Activated CD8-positive, alpha-beta T cell treated with anti-CD3 and anti-CD28 coated beads for 36 hours (primary cell): ENCODE data around the gene TGIF1. TPM values are rescaled to one million over a fixed set of nuclear protein-coding genes. Genes with fewer than 3 reads are reported as not detected.

ENCODE experiments used
- ATAC-seq: fragments of 200-7000 bp; cut with Tn5 transposase; one replicate; pipeline ENCODE4 v1.10.0; 2021; ENCODE audit warnings: mild to moderate bottlenecking, moderate library complexity
- CTCF ChIA-PET: fragments of 350-600 bp; sonication (Branson Sonifier 250); formaldehyde crosslinking; loops from one replicate; lab custom pipeline; 2021; ENCODE audit warnings: antibody characterized with exemption; lab: Charles Lee
- POLR2A ChIA-PET: fragments of 350-600 bp; sonication (Branson Sonifier 250); formaldehyde crosslinking; loops from one replicate; lab custom pipeline; 2021; ENCODE audit warnings: antibody characterized with exemption; lab: Charles Lee
- DNase-seq: peaks from one replicate; pipeline ENCODE4 v3.0.0-alpha.2; 2020
- H3K27ac Mint-ChIP-seq: one replicate; pipeline ENCODE4 v1.8.0; 2021; ENCODE audit warnings: mild to moderate bottlenecking, mixed read lengths
- H3K27me3 Mint-ChIP-seq: one replicate; pipeline ENCODE4 v1.8.0; 2021; ENCODE audit warnings: mixed read lengths
- H3K36me3 Mint-ChIP-seq: one replicate; pipeline ENCODE4 v1.8.0; 2021; ENCODE audit warnings: low read depth, mixed read lengths
- H3K4me1 Mint-ChIP-seq: one replicate; pipeline ENCODE4 v1.8.0; 2021; ENCODE audit warnings: low read depth, mixed read lengths
- H3K4me3 Mint-ChIP-seq: one replicate; pipeline ENCODE4 v1.8.0; 2021; ENCODE audit warnings: mild to moderate bottlenecking, moderate library complexity, mixed read lengths
- H3K9me3 Mint-ChIP-seq: one replicate; pipeline ENCODE4 v1.8.0; 2021; ENCODE audit warnings: mixed read lengths
- intact Hi-C: fragments of 100-400 bp; cut with micrococcal nuclease; formaldehyde crosslinking; loops from one replicate; pipeline ENCODE4 v1.10.0; 2022
- total RNA-seq, 2 experiments: library from RNA; stranded (reverse); gene quantifications; one replicate each; pipeline ENCODE4 v1.2.3, GENCODE V29; 2021
- TF ChIP-seq, protein P1 (sequence below): fragments of 200-600 bp; IDR thresholded peaks from one replicate; pipeline ENCODE4 v1.8.0; 2022; ENCODE audit warnings: antibody characterized with exemption, mild to moderate bottlenecking

TGIF1 gene
- total RNA-seq, 2 experiments from 2014 or later, result 33.3 to 34.5 TPM

DNA sequence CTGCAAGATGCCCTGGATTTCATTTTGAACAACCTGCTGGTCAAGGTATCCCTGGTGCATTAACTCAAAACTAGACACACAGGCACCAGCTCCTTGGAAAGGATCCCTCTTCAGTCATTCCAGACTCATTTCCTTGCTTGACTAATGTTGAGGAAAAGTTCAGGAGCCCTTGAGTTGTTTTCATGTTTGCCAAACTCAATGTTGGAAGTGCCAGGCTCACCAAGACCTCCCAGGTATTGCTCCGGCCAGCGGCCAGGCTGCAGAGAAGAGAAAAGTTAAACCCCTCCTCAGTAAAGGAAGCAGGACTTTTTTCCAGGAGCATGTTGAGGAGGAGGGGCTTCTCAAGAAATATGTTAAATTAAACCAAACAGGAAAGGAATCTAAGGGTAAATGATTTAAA, 42.7 kb downstream of the TGIF1 start:
- H3K4me3 Mint-ChIP-seq, result no peak overlapping the region
- intact Hi-C loops, result no loop called here
- ATAC-seq, result no peak
- no peak for DNase-seq
- H3K36me3 Mint-ChIP-seq, result no peaks in the 10 kb centered on the region
- TF ChIP-seq, protein P1, sequence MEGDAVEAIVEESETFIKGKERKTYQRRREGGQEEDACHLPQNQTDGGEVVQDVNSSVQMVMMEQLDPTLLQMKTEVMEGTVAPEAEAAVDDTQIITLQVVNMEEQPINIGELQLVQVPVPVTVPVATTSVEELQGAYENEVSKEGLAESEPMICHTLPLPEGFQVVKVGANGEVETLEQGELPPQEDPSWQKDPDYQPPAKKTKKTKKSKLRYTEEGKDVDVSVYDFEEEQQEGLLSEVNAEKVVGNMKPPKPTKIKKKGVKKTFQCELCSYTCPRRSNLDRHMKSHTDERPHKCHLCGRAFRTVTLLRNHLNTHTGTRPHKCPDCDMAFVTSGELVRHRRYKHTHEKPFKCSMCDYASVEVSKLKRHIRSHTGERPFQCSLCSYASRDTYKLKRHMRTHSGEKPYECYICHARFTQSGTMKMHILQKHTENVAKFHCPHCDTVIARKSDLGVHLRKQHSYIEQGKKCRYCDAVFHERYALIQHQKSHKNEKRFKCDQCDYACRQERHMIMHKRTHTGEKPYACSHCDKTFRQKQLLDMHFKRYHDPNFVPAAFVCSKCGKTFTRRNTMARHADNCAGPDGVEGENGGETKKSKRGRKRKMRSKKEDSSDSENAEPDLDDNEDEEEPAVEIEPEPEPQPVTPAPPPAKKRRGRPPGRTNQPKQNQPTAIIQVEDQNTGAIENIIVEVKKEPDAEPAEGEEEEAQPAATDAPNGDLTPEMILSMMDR, result no peak
- H3K27ac Mint-ChIP-seq, result no peak overlapping the region
- ChIA-PET POLR2A (interaction anchor here (0.6 kb wide), 1 partner anchor 192 kb away, joined by 3 read pairs; no protein-coding TSS in a partner anchor), CTCF (interaction anchor here (1.3 to 2.3 kb wide), 2 partner anchors 15 to 170 kb away, joined by 5 to 6 read pairs; no protein-coding TSS in a partner anchor)
- no peaks in the 10 kb centered on the region for H3K9me3 Mint-ChIP-seq
- H3K27me3 Mint-ChIP-seq, result peaks cover 9% of the 10 kb centered on the region
- H3K4me1 Mint-ChIP-seq, result peaks cover 4% of the 10 kb centered on the region

DNA sequence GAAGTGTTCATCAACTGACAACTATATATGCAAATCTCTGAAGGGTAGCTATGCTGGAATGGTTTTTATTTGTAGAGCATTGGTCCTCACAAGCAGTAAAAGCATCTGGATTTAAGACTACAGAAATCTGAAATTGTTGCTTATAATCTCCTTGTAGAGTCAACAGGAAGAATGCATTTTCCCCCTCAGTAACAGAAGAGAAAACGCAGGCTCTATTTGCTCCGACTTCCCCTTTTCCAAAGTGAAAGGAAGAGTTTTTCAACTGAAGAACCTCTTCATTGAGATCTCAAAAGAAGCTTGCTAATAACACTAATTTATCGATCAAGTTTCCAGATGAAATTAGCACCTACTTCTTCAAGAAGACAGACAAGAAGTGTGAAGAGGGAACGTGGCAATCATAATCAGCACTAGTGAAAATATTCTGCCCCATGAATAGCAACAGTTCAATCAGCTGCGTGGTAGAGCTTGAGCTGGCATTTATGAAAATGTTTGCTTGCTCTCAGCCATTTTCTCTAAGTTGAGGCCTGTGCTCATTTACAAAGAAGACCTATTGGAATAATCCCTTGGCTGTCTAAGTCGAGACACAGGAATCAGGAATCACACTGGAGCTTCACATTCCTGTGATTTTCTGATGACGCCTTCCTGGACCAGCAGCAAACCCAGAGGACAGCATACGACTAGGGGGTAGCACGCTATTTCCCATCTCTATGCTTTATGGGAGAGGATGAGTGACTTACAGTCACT, 43.7 kb downstream of the TGIF1 start:
- no peak overlapping the region for H3K27ac Mint-ChIP-seq
- H3K27me3 Mint-ChIP-seq, result peaks cover 18% of the 10 kb centered on the region
- no peaks in the 10 kb centered on the region for H3K9me3 Mint-ChIP-seq
- peaks cover 6% of the 10 kb centered on the region for H3K4me1 Mint-ChIP-seq
- ATAC-seq, result no peak
- CTCF ChIA-PET, result interaction anchor here (1.1 to 2.3 kb wide), 6 partner anchors 12 to 196 kb away, joined by 3 to 6 read pairs (median 4); no protein-coding TSS in a partner anchor
- POLR2A ChIA-PET, result no interaction called here
- no peak for DNase-seq
- H3K36me3 Mint-ChIP-seq, result no peaks in the 10 kb centered on the region
- TF ChIP-seq, protein P1, result no peak
- intact Hi-C loops, result no loop called here
- no peak overlapping the region for H3K4me3 Mint-ChIP-seq

DNA sequence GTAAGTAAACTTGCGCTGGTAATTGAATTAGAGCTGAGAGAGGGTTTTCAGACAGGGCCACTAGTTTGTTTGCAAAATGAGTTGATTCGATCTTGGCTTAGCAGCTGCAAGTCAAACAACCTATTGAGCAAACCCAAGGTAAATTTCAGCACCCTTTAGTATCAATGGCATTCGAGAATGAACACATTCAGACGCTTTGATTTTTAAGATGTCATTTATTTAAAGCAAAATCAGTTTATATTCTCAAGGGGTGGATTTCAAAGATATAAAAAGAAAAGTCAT, 44.2 kb downstream of the TGIF1 start:
- no peaks in the 10 kb centered on the region for H3K36me3 Mint-ChIP-seq
- ATAC-seq (no peak), DNase-seq (no peak)
- no peak overlapping the region for H3K4me3 Mint-ChIP-seq
- POLR2A ChIA-PET, result no interaction called here
- H3K27me3 Mint-ChIP-seq, result peaks cover 20% of the 10 kb centered on the region
- no peaks in the 10 kb centered on the region for H3K9me3 Mint-ChIP-seq
- peaks cover 7% of the 10 kb centered on the region for H3K4me1 Mint-ChIP-seq
- intact Hi-C loops, result no loop called here
- CTCF ChIA-PET, result interaction anchor here (1.1 to 2.3 kb wide), 5 partner anchors 12 to 196 kb away, joined by 3 to 6 read pairs (median 4); no protein-coding TSS in a partner anchor
- TF ChIP-seq, protein P1, result no peak
- no peak overlapping the region for H3K27ac Mint-ChIP-seq

DNA sequence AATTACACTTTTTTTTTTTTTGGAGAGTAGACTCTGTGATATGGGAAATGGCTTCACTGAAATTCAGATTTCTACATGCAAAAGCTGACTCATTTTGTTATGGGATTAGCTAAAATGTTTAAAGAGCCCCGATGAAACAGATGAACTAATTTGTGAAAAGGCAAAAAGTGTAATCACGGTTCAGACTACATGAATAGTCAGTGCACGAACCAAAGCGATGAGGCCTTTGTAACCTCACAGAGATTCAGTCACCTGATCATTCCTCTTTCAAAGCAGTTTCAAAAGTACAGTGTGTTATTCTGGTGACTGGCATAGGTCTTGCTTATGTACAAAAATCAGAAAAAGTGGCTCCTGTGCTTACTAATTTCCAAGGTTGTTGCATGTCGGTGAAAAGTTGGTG, 44.6 kb downstream of the TGIF1 start:
- TF ChIP-seq, protein P1, result no peak
- Mint-ChIP-seq H3K9me3 (no peaks in the 10 kb centered on the region), H3K27me3 (peaks cover 23% of the 10 kb centered on the region), H3K4me1 (peaks cover 11% of the 10 kb centered on the region), H3K36me3 (no peaks in the 10 kb centered on the region), H3K27ac (no peak overlapping the region), H3K4me3 (no peak overlapping the region)
- ATAC-seq (no peak), DNase-seq (no peak)
- CTCF ChIA-PET, result interaction anchor here (1.1 to 2.3 kb wide), 4 partner anchors 13 to 197 kb away, joined by 3 to 6 read pairs (median 4); no protein-coding TSS in a partner anchor
- intact Hi-C loops, result no loop called here
- POLR2A ChIA-PET, result no interaction called here
